ENCODE data around the gene BRME1. TPM values are rescaled to one million over a fixed set of nuclear protein-coding genes. Genes with fewer than 3 reads are reported as not detected.
A peak's percentile ranks its signal among the peaks of the same experiment; 100 is the strongest.

The BRME1 gene
- total and polyA plus RNA-seq, 2 of the 13 experiments (the other 11 are each of a cell fraction or from before 2014, with no cell fraction given): 0.74 to 1.5 TPM

GRCh38 chr19:13905634-13906520 is at the start of gene BRME1, which contains the start of gene CC2D1A (continued):
- TF ChIP-seq, protein P1, sequence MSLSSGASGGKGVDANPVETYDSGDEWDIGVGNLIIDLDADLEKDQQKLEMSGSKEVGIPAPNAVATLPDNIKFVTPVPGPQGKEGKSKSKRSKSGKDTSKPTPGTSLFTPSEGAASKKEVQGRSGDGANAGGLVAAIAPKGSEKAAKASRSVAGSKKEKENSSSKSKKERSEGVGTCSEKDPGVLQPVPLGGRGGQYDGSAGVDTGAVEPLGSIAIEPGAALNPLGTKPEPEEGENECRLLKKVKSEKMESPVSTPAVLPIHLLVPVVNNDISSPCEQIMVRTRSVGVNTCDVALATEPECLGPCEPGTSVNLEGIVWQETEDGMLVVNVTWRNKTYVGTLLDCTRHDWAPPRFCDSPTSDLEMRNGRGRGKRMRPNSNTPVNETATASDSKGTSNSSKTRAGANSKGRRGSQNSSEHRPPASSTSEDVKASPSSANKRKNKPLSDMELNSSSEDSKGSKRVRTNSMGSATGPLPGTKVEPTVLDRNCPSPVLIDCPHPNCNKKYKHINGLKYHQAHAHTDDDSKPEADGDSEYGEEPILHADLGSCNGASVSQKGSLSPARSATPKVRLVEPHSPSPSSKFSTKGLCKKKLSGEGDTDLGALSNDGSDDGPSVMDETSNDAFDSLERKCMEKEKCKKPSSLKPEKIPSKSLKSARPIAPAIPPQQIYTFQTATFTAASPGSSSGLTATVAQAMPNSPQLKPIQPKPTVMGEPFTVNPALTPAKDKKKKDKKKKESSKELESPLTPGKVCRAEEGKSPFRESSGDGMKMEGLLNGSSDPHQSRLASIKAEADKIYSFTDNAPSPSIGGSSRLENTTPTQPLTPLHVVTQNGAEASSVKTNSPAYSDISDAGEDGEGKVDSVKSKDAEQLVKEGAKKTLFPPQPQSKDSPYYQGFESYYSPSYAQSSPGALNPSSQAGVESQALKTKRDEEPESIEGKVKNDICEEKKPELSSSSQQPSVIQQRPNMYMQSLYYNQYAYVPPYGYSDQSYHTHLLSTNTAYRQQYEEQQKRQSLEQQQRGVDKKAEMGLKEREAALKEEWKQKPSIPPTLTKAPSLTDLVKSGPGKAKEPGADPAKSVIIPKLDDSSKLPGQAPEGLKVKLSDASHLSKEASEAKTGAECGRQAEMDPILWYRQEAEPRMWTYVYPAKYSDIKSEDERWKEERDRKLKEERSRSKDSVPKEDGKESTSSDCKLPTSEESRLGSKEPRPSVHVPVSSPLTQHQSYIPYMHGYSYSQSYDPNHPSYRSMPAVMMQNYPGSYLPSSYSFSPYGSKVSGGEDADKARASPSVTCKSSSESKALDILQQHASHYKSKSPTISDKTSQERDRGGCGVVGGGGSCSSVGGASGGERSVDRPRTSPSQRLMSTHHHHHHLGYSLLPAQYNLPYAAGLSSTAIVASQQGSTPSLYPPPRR (CRISPR knock-in tag; IDR thresholded peaks at IDR 0.05; ENCODE audit: borderline replicate concordance): no peak
- TF ChIP-seq HOXA9 (CRISPR knock-in tag; IDR thresholded peaks at IDR 0.05; ENCODE audit: borderline replicate concordance) (no peak), GATAD2A (CRISPR knock-in tag; IDR thresholded peaks at IDR 0.05) (no peak), ZNF619 (CRISPR knock-in tag; IDR thresholded peaks at IDR 0.05) (peak; percentile 97; the same call in 1 of the 2 replicates), HNRNPL (IDR thresholded peaks at IDR 0.05; ENCODE audit: low read depth, low read length) (no peak), HOMEZ (CRISPR knock-in tag; IDR thresholded peaks at IDR 0.05; ENCODE audit: low read depth) (no peak), ZNF549 (CRISPR knock-in tag; IDR thresholded peaks at IDR 0.05) (no peak), NFE2L2 (IDR thresholded peaks at IDR 0.05; ENCODE audit: low read length) (no peak), KLF6 (CRISPR knock-in tag; IDR thresholded peaks at IDR 0.05) (no peak), GPBP1L1 (CRISPR knock-in tag; IDR thresholded peaks at IDR 0.05) (no peak), MYNN (CRISPR knock-in tag; IDR thresholded peaks at IDR 0.05; ENCODE audit: low read depth) (no peak), TEAD2 (CRISPR knock-in tag; IDR thresholded peaks at IDR 0.05) (no peak; the same call in 1 of the 2 replicates), ZEB1 (IDR thresholded peaks at IDR 0.05; ENCODE audit: insufficient replicate concordance, low read depth) (no peak), STAG1 (CRISPR knock-in tag; IDR thresholded peaks at IDR 0.05) (no peak), EEA1 (CRISPR knock-in tag; IDR thresholded peaks at IDR 0.05; ENCODE audit: borderline replicate concordance) (peak; percentile 92; the same call in 1 of the 2 replicates)
- TF ChIP-seq, protein P2, sequence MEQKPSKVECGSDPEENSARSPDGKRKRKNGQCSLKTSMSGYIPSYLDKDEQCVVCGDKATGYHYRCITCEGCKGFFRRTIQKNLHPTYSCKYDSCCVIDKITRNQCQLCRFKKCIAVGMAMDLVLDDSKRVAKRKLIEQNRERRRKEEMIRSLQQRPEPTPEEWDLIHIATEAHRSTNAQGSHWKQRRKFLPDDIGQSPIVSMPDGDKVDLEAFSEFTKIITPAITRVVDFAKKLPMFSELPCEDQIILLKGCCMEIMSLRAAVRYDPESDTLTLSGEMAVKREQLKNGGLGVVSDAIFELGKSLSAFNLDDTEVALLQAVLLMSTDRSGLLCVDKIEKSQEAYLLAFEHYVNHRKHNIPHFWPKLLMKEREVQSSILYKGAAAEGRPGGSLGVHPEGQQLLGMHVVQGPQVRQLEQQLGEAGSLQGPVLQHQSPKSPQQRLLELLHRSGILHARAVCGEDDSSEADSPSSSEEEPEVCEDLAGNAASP (CRISPR knock-in tag; IDR thresholded peaks at IDR 0.05; ENCODE audit: borderline replicate concordance): 0 out of 2 replicates have a peak, but pooled peaks have one; percentile 36
- TF ChIP-seq, protein P3, sequence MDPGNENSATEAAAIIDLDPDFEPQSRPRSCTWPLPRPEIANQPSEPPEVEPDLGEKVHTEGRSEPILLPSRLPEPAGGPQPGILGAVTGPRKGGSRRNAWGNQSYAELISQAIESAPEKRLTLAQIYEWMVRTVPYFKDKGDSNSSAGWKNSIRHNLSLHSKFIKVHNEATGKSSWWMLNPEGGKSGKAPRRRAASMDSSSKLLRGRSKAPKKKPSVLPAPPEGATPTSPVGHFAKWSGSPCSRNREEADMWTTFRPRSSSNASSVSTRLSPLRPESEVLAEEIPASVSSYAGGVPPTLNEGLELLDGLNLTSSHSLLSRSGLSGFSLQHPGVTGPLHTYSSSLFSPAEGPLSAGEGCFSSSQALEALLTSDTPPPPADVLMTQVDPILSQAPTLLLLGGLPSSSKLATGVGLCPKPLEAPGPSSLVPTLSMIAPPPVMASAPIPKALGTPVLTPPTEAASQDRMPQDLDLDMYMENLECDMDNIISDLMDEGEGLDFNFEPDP (CRISPR knock-in tag; conservative IDR thresholded peaks at IDR 0.05): no peak
